Measurements from ENCODE around the gene LBH.

- TF ChIP-seq MTERF4 (CRISPR knock-in tag; IDR thresholded peaks at IDR 0.05) (no peak), HES4 (CRISPR knock-in tag; IDR thresholded peaks at IDR 0.05; ENCODE audit: borderline replicate concordance) (no peak), ZNF501 (CRISPR knock-in tag; IDR thresholded peaks at IDR 0.05) (no peak), CAMTA2 (CRISPR knock-in tag; IDR thresholded peaks at IDR 0.05; ENCODE audit: borderline replicate concordance) (no peak), HDAC2 (CRISPR knock-in tag; IDR thresholded peaks at IDR 0.05) (no peak), TP53 (CRISPR knock-in tag; conservative IDR thresholded peaks at IDR 0.05) (no peak), CREB1 (IDR thresholded peaks at IDR 0.05) (no peak), CREB1 (CRISPR knock-in tag; IDR thresholded peaks at IDR 0.05) (no peak), HMGXB3 (CRISPR knock-in tag; IDR thresholded peaks at IDR 0.05; ENCODE audit: borderline replicate concordance) (no peak), ZNF354B (CRISPR knock-in tag; IDR thresholded peaks at IDR 0.05) (no peak), EED (CRISPR knock-in tag; IDR thresholded peaks at IDR 0.05) (no peak), TCF12 (IDR thresholded peaks at IDR 0.05) (no peak), TCF12 (CRISPR knock-in tag; IDR thresholded peaks at IDR 0.05) (no peak), RERE (CRISPR knock-in tag; IDR thresholded peaks at IDR 0.05; ENCODE audit: low read depth) (no peak)
- TF ChIP-seq, protein P1, sequence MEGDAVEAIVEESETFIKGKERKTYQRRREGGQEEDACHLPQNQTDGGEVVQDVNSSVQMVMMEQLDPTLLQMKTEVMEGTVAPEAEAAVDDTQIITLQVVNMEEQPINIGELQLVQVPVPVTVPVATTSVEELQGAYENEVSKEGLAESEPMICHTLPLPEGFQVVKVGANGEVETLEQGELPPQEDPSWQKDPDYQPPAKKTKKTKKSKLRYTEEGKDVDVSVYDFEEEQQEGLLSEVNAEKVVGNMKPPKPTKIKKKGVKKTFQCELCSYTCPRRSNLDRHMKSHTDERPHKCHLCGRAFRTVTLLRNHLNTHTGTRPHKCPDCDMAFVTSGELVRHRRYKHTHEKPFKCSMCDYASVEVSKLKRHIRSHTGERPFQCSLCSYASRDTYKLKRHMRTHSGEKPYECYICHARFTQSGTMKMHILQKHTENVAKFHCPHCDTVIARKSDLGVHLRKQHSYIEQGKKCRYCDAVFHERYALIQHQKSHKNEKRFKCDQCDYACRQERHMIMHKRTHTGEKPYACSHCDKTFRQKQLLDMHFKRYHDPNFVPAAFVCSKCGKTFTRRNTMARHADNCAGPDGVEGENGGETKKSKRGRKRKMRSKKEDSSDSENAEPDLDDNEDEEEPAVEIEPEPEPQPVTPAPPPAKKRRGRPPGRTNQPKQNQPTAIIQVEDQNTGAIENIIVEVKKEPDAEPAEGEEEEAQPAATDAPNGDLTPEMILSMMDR (CRISPR knock-in tag; IDR thresholded peaks at IDR 0.05): no peak
- TF ChIP-seq, protein P2, sequence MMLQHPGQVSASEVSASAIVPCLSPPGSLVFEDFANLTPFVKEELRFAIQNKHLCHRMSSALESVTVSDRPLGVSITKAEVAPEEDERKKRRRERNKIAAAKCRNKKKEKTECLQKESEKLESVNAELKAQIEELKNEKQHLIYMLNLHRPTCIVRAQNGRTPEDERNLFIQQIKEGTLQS (CRISPR knock-in tag; IDR thresholded peaks at IDR 0.05): no peak
These were observed 24.6 kb upstream of the LBH start for GRCh38 chr2:30206461-30207430.
